Muscle layer of colon (tissue), 2 donors: Measurements from ENCODE around the gene TMEM54.
"Not testable (repeated sequence)": the region's sequence is repeated elsewhere in the genome, so short reads cannot be mapped to it uniquely, and the experiment has no call there.

Experiments used
- H3K27ac ChIP-seq: one replicate; pipeline ENCODE4 v1.7.0; 2013; ENCODE audit warnings: low read depth, mild to moderate bottlenecking, low read length, moderate library complexity
- H3K27me3 ChIP-seq, 2 donors: one replicate each; pipeline ENCODE4 v1.7.0; 2013; ENCODE audit warnings: low read length in 2 of 2, mild to moderate bottlenecking in 2 of 2; ENCODE audit not compliant: insufficient read depth in 2 of 2, control insufficient read depth in 1 of 2
- H3K36me3 ChIP-seq: one replicate; pipeline ENCODE4 v1.7.0; 2013; ENCODE audit warnings: mild to moderate bottlenecking, low read length; ENCODE audit not compliant: insufficient read depth
- H3K4me1 ChIP-seq: one replicate; pipeline ENCODE4 v1.7.0; 2013; ENCODE audit warnings: mild to moderate bottlenecking, low read length; ENCODE audit not compliant: insufficient read depth
- H3K4me3 ChIP-seq, 2 donors: one replicate each; pipeline ENCODE4 v1.7.0; 2013; ENCODE audit warnings: low read length in 2 of 2, low read depth in 1 of 2, mild to moderate bottlenecking in 1 of 2, moderate library complexity in 1 of 2
- H3K9ac ChIP-seq: one replicate; pipeline ENCODE4 v1.7.0; 2013; ENCODE audit warnings: low read length
- H3K9me3 ChIP-seq: one replicate; pipeline ENCODE4 v1.7.0; 2013; ENCODE audit warnings: mild to moderate bottlenecking, low read length
- donor health status: abdominal sarcoma.
- donor health status: Adenocarcinoma of cecum.

Gene TMEM54

GRCh38 chr1:32917521-32917920 is 16.3 kb upstream of the TMEM54 start:
- no peaks in the 10 kb centered on the region for H3K4me1 ChIP-seq
- no peak overlapping the region for H3K27ac ChIP-seq
- no peaks in the 10 kb centered on the region for H3K36me3 ChIP-seq
- H3K4me3 ChIP-seq, result no peak overlapping the region
- no peaks in the 10 kb centered on the region for H3K27me3 ChIP-seq
- H3K9me3 ChIP-seq, result no peaks in the 10 kb centered on the region
- H3K9ac ChIP-seq, result no peak overlapping the region

- Histone ChIP-seq H3K27ac (no peak overlapping the region), H3K27me3 (no peaks in the 10 kb centered on the region), H3K4me3 (no peak overlapping the region), H3K36me3 (no peaks in the 10 kb centered on the region), H3K4me1 (no peaks in the 10 kb centered on the region), H3K9me3 (no peaks in the 10 kb centered on the region), H3K9ac (no peak overlapping the region)
Observed at GRCh38 chr1:32915766-32916706, 14.8 kb upstream of the TMEM54 start.

GRCh38 chr1:32910319-32910718 is 9.1 kb upstream of the TMEM54 start:
- Histone ChIP-seq H3K4me3 (no peak overlapping the region), H3K4me1 (no peaks in the 10 kb centered on the region), H3K27ac (no peak overlapping the region), H3K27me3 (no peaks in the 10 kb centered on the region), H3K36me3 (no peaks in the 10 kb centered on the region), H3K9ac (no peak overlapping the region), H3K9me3 (no peaks in the 10 kb centered on the region)

GRCh38 chr1:32907435-32907834 is 6.2 kb upstream of the TMEM54 start:
- Histone ChIP-seq H3K27ac (no peak overlapping the region), H3K9me3 (no peaks in the 10 kb centered on the region), H3K9ac (no peak overlapping the region)

GRCh38 chr1:32906654-32907053 is 5.5 kb upstream of the TMEM54 start:
- Histone ChIP-seq H3K9me3 (no peaks in the 10 kb centered on the region), H3K4me1 (no peaks in the 10 kb centered on the region), H3K27me3 (no peaks in the 10 kb centered on the region), H3K4me3 (no peak overlapping the region), H3K36me3 (no peaks in the 10 kb centered on the region), H3K27ac (no peak overlapping the region), H3K9ac (no peak overlapping the region)

More at GRCh38 chr1:32907435-32907834, 6.2 kb upstream of the TMEM54 start:
- Histone ChIP-seq H3K4me1 (no peaks in the 10 kb centered on the region), H3K27me3 (no peaks in the 10 kb centered on the region), H3K36me3 (no peaks in the 10 kb centered on the region), H3K4me3 (no peak overlapping the region)

GRCh38 chr1:32905588-32905987 is 4.4 kb upstream of the TMEM54 start:
- H3K9ac ChIP-seq, H3K9me3 ChIP-seq, H3K36me3 ChIP-seq, H3K4me1 ChIP-seq, H3K27me3 ChIP-seq, H3K27ac ChIP-seq, H3K4me3 ChIP-seq: not testable (repeated sequence)

- Histone ChIP-seq H3K4me1 (peaks cover 7% of the 10 kb centered on the region), H3K9ac (no peak overlapping the region), H3K9me3 (no peaks in the 10 kb centered on the region), H3K27ac (no peak overlapping the region), H3K27me3 (no peaks in the 10 kb centered on the region), H3K4me3 (no peak overlapping the region), H3K36me3 (no peaks in the 10 kb centered on the region)
Observed at GRCh38 chr1:32904797-32905196, 3.6 kb upstream of the TMEM54 start.

- H3K27ac ChIP-seq, result no peak overlapping the region
Observed at GRCh38 chr1:32903991-32904785, 3.0 kb upstream of the TMEM54 start.

GRCh38 chr1:32902535-32902920 is 1.3 kb upstream of the TMEM54 start:
- Histone ChIP-seq H3K36me3 (no peaks in the 10 kb centered on the region), H3K9ac (no peak overlapping the region), H3K27ac (no peak overlapping the region), H3K4me1 (peaks cover 7% of the 10 kb centered on the region), H3K4me3 (no peak overlapping the region), H3K9me3 (no peaks in the 10 kb centered on the region), H3K27me3 (no peaks in the 10 kb centered on the region)

More at GRCh38 chr1:32903991-32904785, 3.0 kb upstream of the TMEM54 start:
- H3K27me3 ChIP-seq, result no peaks in the 10 kb centered on the region
- no peak overlapping the region for H3K4me3 ChIP-seq
- H3K4me1 ChIP-seq, result peaks cover 7% of the 10 kb centered on the region
- H3K9ac ChIP-seq, result no peak overlapping the region
- H3K9me3 ChIP-seq, result no peaks in the 10 kb centered on the region
- H3K36me3 ChIP-seq, result no peaks in the 10 kb centered on the region

- peak overlapping the region; percentile 71 to 79 for H3K4me3 ChIP-seq
- H3K27me3 ChIP-seq, result no peaks in the 10 kb centered on the region
- no peak overlapping the region for H3K9ac ChIP-seq
Observed at GRCh38 chr1:32901823-32902534, 790 bp upstream of the TMEM54 start.

GRCh38 chr1:32900371-32900955 is 726 bp downstream of the TMEM54 start:
- Histone ChIP-seq H3K9ac (peak overlapping the region; percentile 27), H3K27ac (peak overlapping the region; percentile 13)

More at GRCh38 chr1:32901823-32902534, 790 bp upstream of the TMEM54 start:
- Histone ChIP-seq H3K36me3 (no peaks in the 10 kb centered on the region), H3K4me1 (peaks cover 7% of the 10 kb centered on the region), H3K9me3 (no peaks in the 10 kb centered on the region), H3K27ac (no peak overlapping the region)

More at GRCh38 chr1:32900371-32900955, 726 bp downstream of the TMEM54 start:
- Histone ChIP-seq H3K4me1 (peaks cover 7% of the 10 kb centered on the region), H3K9me3 (no peaks in the 10 kb centered on the region), H3K27me3 (no peaks in the 10 kb centered on the region), H3K4me3 (peak overlapping the region; percentile 58 to 68), H3K36me3 (no peaks in the 10 kb centered on the region)
